GM12864 (cell line): ENCODE data around the gene PRKAR1B.

Experiments used
- DNase-seq: peaks from one replicate; pipeline ENCODE4 v3.0.0-alpha.2; 2011; ENCODE audit warnings: low read depth
- H3K4me3 ChIP-seq: 2 replicates; pipeline ENCODE4 v1.5.1; 2011; ENCODE audit warnings: mild to moderate bottlenecking, low read depth, low read length, control low read depth
- CTCF ChIP-seq: IDR thresholded peaks from 2 replicates; pipeline ENCODE4 v1.5.1; 2011; ENCODE audit warnings: low read depth, mild to moderate bottlenecking, moderate library complexity, low read length, control low read depth, inconsistent platforms; ENCODE audit errors: missing control alignments

Gene PRKAR1B

GRCh38 chr7:543501-544337 lies 183.4 kb downstream of the PRKAR1B start:
- TF ChIP-seq CTCF: no peak
- H3K4me3 ChIP-seq: no peak overlapping the region
- DNase-seq: no peak

- TF ChIP-seq CTCF: no peak
- DNase-seq: no peak
- no peak overlapping the region for H3K4me3 ChIP-seq
These were observed 184.2 kb downstream of the PRKAR1B start for GRCh38 chr7:542713-543500.

GRCh38 chr7:542131-542712 lies 184.9 kb downstream of the PRKAR1B start:
- H3K4me3 ChIP-seq: no peak overlapping the region
- no peak for TF ChIP-seq CTCF
- no peak for DNase-seq

GRCh38 chr7:541661-542060 lies 185.4 kb downstream of the PRKAR1B start:
- no peak for DNase-seq
- no peak for TF ChIP-seq CTCF
- H3K4me3 ChIP-seq: no peak overlapping the region

- no peak for TF ChIP-seq CTCF
- no peak for DNase-seq
- no peak overlapping the region for H3K4me3 ChIP-seq
These were observed 186.1 kb downstream of the PRKAR1B start for GRCh38 chr7:540997-541396.

GRCh38 chr7:540579-540978 lies 186.5 kb downstream of the PRKAR1B start:
- no peak overlapping the region for H3K4me3 ChIP-seq
- TF ChIP-seq CTCF: no peak
- no peak for DNase-seq
